ENCODE data around the gene ARL5B.

DNA sequence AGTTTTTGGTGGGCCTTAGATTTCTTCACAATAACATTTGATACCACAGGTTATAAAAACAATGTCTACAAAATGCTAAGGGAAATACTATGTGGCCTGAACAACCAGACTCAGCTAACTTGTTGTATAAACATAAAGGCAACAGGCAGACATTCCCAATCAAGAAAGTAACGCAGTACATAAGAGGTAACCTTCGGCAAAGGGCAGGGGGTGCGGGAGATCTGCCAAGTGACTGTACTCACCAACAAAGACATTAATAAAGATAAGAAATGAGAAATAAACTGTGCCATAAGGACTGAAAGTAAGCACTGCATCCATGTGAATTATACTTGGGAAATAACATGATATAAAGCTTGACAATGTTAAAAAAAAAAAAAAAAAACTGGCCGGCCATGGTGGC is 23.2 kb upstream of the ARL5B start:
- TF ChIP-seq, protein P1, sequence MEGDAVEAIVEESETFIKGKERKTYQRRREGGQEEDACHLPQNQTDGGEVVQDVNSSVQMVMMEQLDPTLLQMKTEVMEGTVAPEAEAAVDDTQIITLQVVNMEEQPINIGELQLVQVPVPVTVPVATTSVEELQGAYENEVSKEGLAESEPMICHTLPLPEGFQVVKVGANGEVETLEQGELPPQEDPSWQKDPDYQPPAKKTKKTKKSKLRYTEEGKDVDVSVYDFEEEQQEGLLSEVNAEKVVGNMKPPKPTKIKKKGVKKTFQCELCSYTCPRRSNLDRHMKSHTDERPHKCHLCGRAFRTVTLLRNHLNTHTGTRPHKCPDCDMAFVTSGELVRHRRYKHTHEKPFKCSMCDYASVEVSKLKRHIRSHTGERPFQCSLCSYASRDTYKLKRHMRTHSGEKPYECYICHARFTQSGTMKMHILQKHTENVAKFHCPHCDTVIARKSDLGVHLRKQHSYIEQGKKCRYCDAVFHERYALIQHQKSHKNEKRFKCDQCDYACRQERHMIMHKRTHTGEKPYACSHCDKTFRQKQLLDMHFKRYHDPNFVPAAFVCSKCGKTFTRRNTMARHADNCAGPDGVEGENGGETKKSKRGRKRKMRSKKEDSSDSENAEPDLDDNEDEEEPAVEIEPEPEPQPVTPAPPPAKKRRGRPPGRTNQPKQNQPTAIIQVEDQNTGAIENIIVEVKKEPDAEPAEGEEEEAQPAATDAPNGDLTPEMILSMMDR (conservative IDR thresholded peaks at IDR 0.05; ENCODE audit: low read depth, low read length), result no peak
- no peak for TF ChIP-seq EZH2 (IDR thresholded peaks at IDR 0.05; ENCODE audit: low read length, unreplicated experiment)
- no peak for TF ChIP-seq EZH2phosphoT487 (IDR thresholded peaks at IDR 0.05; ENCODE audit: borderline replicate concordance, low read length)

Data from PC-3 (cell line).